Measurements from ENCODE around the gene STX10.

The STX10 gene

GRCh38 chr19:13138916-13139198 is 11.3 kb downstream of the STX10 start:
- DNase-seq: no peak

- DNase-seq: no peak
Observed at GRCh38 chr19:13138171-13138915, 11.8 kb downstream of the STX10 start.

DNA sequence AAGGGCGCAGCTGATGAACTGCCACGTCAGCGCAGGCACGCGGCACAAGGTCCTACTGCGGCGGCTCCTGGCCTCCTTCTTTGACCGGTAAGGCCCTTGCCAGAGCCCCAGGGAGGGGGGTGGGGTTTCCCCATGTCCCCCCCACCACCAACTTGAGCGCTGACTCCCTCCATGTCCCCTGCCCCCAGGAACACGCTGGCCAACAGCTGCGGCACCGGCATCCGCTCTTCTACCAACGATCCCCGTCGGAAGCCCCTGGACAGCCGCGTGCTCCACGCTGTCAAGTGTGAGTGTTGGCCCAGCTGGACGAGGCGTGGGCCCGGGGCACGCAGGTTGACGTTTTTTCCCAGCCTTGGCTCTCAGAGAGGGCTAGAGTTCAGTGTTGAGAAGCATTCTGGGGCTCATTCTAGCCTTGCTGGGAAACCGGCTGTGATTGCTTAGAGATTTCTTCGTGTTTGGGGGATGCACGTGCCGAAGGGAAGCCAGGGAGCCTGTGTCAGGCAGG is 12.8 kb downstream of the STX10 start:
- no peak for DNase-seq

DNA sequence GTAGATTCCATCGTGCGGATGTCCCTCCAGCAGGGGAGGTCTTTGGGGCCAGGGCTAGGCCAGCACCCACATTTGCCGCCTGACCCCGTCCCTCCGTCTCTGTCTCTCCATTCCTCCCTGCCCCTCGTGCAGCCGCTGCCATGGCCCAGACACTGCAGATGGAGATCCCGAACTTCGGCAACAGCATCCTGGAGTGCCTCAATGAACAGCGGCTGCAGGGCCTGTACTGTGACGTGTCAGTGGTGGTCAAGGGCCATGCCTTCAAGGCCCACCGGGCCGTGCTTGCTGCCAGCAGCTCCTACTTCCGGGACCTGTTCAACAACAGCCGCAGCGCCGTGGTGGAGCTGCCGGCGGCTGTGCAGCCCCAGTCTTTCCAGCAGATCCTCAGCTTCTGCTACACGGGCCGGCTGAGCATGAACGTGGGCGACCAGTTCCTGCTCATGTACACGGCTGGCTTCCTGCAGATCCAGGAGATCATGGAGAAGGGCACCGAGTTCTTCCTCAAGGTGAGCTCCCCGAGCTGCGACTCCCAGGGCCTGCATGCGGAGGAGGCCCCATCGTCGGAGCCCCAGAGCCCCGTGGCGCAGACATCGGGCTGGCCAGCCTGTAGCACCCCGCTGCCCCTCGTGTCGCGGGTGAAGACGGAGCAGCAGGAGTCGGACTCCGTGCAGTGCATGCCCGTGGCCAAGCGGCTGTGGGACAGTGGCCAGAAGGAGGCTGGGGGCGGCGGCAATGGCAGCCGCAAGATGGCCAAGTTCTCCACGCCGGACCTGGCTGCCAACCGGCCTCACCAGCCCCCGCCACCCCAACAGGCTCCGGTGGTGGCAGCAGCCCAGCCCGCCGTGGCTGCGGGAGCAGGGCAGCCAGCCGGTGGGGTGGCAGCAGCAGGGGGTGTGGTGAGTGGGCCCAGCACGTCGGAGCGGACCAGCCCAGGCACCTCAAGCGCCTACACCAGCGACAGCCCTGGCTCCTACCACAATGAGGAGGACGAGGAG is 14.8 kb downstream of the STX10 start:
- DNase-seq: no peak

- DNase-seq: no peak
Observed at GRCh38 chr19:13134626-13135025, 15.5 kb downstream of the STX10 start.

DNA sequence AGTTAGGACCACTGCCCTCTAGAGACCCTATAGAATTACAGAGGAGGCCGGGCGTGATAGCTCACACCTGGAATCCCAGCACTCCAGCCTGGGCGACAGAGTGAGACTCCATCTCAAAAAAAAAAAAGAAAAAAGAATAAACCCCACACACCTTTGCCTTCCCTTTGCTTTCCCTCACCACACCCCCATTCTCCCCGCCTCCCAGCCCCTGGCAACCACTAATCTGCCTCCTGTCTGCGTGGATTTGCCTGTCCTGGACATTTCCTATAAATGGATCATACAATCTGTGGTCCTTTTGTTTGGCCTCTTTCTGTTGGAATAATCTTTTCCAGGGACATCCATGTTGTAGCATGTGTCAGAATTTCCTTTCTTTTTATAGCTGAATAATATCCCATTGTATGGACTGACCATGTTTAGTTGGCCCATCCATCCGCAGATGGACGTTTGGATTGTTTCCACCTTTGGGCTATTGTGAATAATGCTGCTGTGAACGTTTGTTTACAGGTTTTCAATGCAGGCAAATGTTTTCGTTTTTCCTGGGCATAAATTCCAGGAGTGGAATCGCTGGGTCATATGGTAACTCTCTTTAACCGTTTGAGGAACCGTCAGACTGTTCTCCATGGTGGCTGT is 16.8 kb downstream of the STX10 start:
- DNase-seq: no peak

DNA sequence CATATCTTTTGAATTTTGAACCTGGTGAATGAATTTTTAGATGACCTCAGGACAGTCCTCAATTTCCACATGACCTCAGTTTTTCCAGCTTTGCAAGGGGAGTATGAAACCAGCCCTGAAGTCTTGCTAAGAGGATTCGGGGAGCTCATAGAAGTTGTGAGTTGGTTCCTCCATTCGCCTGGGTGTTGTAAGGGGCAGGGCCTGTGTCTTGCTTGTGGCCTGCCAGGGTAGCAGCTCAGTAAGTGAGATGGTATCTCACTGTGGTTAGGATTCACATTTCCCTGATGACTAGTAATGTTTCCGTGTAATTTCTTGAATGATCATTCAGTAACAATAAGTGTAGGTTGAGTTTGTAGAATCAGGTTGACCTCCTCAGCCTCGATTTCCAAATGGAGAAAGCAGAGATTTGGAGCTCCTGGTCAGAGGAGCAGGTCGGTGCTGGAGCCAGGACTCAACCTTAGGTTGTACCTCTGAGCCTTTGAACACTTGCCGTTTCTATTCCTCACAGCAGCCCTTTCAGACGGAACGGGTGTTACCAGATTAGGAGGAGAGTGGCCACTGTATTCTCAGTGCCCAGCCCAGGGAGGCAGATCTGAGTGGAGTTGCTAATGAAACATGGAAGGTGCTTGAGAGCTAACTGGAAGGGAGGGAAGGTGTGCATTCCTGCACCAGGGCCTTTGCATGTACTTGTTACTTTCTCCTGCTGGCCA is 17.5 kb downstream of the STX10 start:
- no peak for DNase-seq

GRCh38 chr19:13130886-13131490 is 19.2 kb downstream of the STX10 start:
- no peak for DNase-seq

GRCh38 chr19:13129384-13129783 is 20.8 kb downstream of the STX10 start:
- no peak for DNase-seq

DNA sequence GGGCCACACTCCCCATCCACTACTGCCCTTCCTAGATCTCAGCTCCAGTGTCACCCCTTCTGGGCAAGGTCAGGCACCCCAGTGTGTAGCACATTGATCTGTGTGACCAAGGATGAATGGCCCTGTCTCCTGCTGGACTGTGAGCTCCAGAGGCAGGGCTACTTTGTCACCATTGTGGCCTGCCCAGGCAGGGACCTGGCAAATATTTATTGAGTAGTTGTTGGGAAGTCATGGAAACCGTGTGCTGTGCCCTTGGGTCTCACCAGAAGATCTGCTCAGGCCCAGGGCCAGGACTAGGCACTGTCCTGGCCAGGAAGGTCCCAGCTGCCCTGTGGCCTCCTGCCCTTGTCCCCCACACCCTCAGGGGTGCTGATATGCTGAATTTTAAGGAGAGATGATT is 21.6 kb downstream of the STX10 start:
- no peak for DNase-seq

- DNase-seq: no peak
Observed at GRCh38 chr19:13127811-13128575, 22.2 kb downstream of the STX10 start.

- no peak for DNase-seq
Observed at GRCh38 chr19:13127051-13127450, 23.1 kb downstream of the STX10 start.

DNA sequence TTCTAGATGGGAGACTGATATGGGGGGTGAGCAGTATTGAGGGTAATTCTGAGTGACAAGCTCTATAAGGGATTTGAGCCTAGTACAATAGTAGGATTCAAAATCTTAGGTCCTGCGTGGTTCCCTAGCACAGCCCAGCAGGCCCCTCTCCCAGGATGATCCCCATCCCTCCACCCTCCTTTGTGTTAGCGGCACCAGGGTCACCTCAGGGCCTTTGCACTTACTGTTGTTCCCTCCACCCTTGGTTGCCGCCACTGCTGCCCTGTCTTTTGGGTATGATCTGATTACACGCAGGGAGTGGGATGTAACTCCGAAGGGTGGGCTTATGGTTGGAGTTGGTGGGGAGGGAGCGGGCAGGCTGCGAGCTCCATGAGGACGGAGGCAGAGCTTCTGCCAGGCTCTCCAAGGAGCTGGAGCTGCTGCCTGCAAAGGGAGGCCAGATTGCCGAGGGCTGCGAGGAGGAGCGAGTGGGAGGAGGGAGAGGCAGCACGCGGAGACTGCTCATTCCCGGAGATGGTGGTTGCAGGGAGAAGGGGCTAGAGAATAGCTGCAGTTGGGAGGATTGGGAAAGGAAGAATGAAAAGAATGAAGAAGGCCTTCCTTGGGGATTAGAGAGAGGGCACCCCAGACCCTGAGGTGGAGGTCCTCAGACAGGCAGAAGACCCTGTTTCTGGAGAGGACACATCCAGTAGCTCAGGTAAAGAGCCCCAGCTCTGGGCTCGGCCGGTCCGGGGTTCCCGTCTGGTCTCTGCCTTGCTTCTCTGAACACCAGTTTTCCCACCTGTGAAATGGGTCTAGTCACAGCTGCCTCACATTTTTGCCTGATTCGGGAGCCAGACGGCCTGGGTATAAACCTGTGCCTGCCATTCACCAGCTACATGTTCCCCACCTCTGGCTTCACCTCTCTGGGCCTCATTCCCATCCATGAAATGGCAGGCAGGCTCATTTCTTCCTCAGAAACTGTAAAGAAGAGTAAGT is 26.9 kb downstream of the STX10 start:
- DNase-seq: no peak

GRCh38 chr19:13122275-13122878 is 27.8 kb downstream of the STX10 start:
- no peak for DNase-seq

DNA sequence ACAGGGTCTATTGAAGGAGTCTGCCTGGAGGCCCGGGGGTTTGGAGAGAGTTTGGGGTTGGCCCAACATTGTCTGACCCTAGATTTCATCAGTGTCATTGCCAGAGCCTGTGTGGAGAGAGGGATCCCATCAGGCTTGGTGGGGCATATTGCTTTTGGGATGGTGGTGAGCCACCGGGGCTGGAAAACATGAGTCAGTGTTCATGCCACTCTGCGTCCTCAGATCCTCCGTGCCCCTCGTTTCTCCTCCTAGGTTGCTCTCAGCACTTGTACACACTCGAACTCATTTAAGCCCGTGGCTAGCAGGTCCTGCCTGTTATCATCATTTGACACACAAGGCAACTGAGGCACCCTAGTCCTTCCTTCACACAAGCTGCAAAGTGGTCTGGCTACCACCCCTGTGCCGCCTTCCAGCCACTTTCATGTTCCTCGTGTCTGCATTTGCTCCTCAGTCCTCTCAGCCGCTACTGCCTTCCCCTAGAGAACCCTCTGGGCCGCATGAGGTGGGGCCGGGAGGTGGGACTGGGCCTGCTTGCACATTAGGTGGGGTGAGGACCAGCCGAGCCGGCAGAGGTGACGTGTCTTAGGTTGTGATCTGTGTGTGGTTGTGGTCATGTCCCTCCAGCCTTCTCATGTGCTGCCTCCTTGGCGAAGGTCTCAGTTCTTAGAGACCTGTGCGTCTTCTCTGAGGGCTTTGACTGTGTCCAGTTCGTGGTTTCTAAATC is 28.5 kb downstream of the STX10 start:
- DNase-seq: no peak

DNA sequence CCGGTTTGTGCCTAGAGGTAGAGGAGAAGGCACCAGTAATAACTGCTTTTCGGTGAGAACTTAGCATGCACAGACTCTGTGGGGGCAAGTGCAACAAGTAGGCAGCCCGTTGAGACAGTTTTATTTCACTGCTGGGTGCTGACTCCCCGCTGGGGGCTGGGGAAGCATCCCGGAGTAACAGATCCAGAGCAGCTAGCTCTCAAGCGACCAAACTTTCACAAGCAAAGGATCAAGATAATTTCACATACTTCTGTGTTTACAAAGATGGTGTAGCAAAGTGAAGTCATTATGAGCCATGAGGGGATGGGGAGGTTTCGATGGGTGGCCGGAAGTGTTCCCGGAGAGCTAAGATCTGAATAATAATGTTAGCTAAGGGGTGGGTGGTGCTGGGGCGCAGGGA is 29.4 kb downstream of the STX10 start:
- no peak for DNase-seq

- DNase-seq: no peak
Observed at GRCh38 chr19:13120031-13120430, 30.1 kb downstream of the STX10 start.

- DNase-seq: no peak
Observed at GRCh38 chr19:13119627-13120026, 30.5 kb downstream of the STX10 start.
